ENCODE results near the gene WFDC8. TPM values are rescaled to one million over a fixed set of nuclear protein-coding genes. Genes with fewer than 3 reads are reported as not detected.

Gene WFDC8
- total and polyA plus RNA-seq, 2 donors (not counting 3 experiments of a cell fraction or from before 2014, with no cell fraction given), result not detected

GRCh38 chr20:45593498-45593897 lies 14.4 kb upstream of the WFDC8 start:
- DNase-seq (ENCODE audit: low read depth, low spot score) (no peak), FAIRE-seq (no peak)
- no peaks in the 10 kb centered on the region for H3K9me3 ChIP-seq (replicated peaks; ENCODE audit: control insufficient read depth, insufficient read depth, low read length)
- ChIA-PET CTCF (interaction anchor here (0.7 to 2.5 kb wide), 2 partner anchors 177 to 186 kb away, joined by 3 to 15 read pairs; no protein-coding TSS in a partner anchor), POLR2A (no interaction called here)
- no peak for TF ChIP-seq JUN (IDR thresholded peaks at IDR 0.05; ENCODE audit: borderline replicate concordance, insufficient read depth, insufficient read length, low read depth)
- no peak for TF ChIP-seq MAX (IDR thresholded peaks at IDR 0.05; ENCODE audit: insufficient read depth, insufficient read length)
- no peak for TF ChIP-seq MYC (IDR thresholded peaks at IDR 0.05; ENCODE audit: low read depth, low read length)
- no peak for TF ChIP-seq POLR2AphosphoS5 (IDR thresholded peaks at IDR 0.05; ENCODE audit: insufficient read depth, low read depth, low read length)
- no peak overlapping the region for H3K27ac ChIP-seq (ENCODE audit: insufficient read depth, low read depth, low read length)
- no peak overlapping the region for H3K9ac ChIP-seq (replicated peaks; ENCODE audit: extremely low read depth, insufficient read depth, low read length)
- H3K4me3 ChIP-seq (replicated peaks in 1 of 3; ENCODE audit: insufficient read depth in 1 of 3, low read depth in 1 of 3, low read length in 3 of 3), result no peak overlapping the region
- H3K4me2 ChIP-seq (ENCODE audit: insufficient read depth, low read length), result no peak overlapping the region
- no peaks in the 10 kb centered on the region for H3K9me1 ChIP-seq (replicated peaks; ENCODE audit: control insufficient read depth, extremely low read depth, insufficient read depth, low read length)
- peaks cover 0 to 1% of the 10 kb centered on the region in 2 experiments for H3K27me3 ChIP-seq (ENCODE audit: control insufficient read depth in 2 of 2, insufficient read depth in 2 of 2, low read length in 2 of 2)
- H3K36me3 ChIP-seq (ENCODE audit: control insufficient read depth in 2 of 2, extremely low read depth in 1 of 2, insufficient read depth in 2 of 2, low read length in 2 of 2), result no peaks in the 10 kb centered on the region
- H2AFZ ChIP-seq (ENCODE audit: low read depth, low read length), result no peak overlapping the region
- intact Hi-C loops (cut with micrococcal nuclease) (no loop called here), dilution Hi-C loops (cut with MboI; ENCODE audit: extremely low pct_ligation_motif_present, low sequenced_read_pairs) (no loop called here)
- no peaks in the 10 kb centered on the region for H3K79me2 ChIP-seq (ENCODE audit: control insufficient read depth, insufficient read depth, low read length)
- H4K20me1 ChIP-seq (replicated peaks; ENCODE audit: control insufficient read depth, extremely low read depth, insufficient read depth, low read length), result no peaks in the 10 kb centered on the region
- H3K4me1 ChIP-seq (ENCODE audit: control insufficient read depth, extremely low read depth, insufficient read depth, low read length), result no peaks in the 10 kb centered on the region
- no TSS peak for BruUV-seq (replicated peaks)

GRCh38 chr20:45592574-45593189 lies 13.6 kb upstream of the WFDC8 start:
- intact Hi-C loops (cut with micrococcal nuclease) (loop anchor here (1.0 kb wide), 1 partner anchor 179 kb away; no protein-coding TSS in a partner anchor), dilution Hi-C loops (cut with MboI; ENCODE audit: extremely low pct_ligation_motif_present, low sequenced_read_pairs) (no loop called here)
- H3K27ac ChIP-seq (ENCODE audit: insufficient read depth, low read depth, low read length), result no peak overlapping the region
- DNase-seq (ENCODE audit: low read depth, low spot score) (peak; percentile 13), FAIRE-seq (peak; percentile 49)
- ChIA-PET POLR2A (no interaction called here), CTCF (interaction anchor here (0.7 to 1.0 kb wide), 3 partner anchors 37 to 187 kb away, joined by 3 to 12 read pairs (median 4); partner anchors contain the start of gene WFDC10A)
- no peak overlapping the region for H3K4me3 ChIP-seq (replicated peaks in 1 of 3; ENCODE audit: insufficient read depth in 1 of 3, low read depth in 1 of 3, low read length in 3 of 3)
- H3K4me2 ChIP-seq (ENCODE audit: insufficient read depth, low read length), result no peak overlapping the region
- no peaks in the 10 kb centered on the region for H3K9me3 ChIP-seq (replicated peaks; ENCODE audit: control insufficient read depth, insufficient read depth, low read length)
- BruUV-seq (replicated peaks), result no TSS peak
- no peaks in the 10 kb centered on the region for H3K36me3 ChIP-seq (ENCODE audit: control insufficient read depth in 2 of 2, extremely low read depth in 1 of 2, insufficient read depth in 2 of 2, low read length in 2 of 2)
- TF ChIP-seq FOS (IDR thresholded peaks at IDR 0.05; ENCODE audit: borderline replicate concordance, insufficient read depth, low read length) (no peak), POLR2AphosphoS5 (IDR thresholded peaks at IDR 0.05; ENCODE audit: insufficient read depth, low read depth, low read length) (no peak), GATA2 (IDR thresholded peaks at IDR 0.05; ENCODE audit: insufficient read depth, insufficient read length, low read depth, low read length) (no peak)
- TF ChIP-seq, protein P1, sequence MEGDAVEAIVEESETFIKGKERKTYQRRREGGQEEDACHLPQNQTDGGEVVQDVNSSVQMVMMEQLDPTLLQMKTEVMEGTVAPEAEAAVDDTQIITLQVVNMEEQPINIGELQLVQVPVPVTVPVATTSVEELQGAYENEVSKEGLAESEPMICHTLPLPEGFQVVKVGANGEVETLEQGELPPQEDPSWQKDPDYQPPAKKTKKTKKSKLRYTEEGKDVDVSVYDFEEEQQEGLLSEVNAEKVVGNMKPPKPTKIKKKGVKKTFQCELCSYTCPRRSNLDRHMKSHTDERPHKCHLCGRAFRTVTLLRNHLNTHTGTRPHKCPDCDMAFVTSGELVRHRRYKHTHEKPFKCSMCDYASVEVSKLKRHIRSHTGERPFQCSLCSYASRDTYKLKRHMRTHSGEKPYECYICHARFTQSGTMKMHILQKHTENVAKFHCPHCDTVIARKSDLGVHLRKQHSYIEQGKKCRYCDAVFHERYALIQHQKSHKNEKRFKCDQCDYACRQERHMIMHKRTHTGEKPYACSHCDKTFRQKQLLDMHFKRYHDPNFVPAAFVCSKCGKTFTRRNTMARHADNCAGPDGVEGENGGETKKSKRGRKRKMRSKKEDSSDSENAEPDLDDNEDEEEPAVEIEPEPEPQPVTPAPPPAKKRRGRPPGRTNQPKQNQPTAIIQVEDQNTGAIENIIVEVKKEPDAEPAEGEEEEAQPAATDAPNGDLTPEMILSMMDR (IDR thresholded peaks at IDR 0.05; ENCODE audit: extremely low read depth in 1 of 2, insufficient read depth in 1 of 2, low read depth in 1 of 2, low read length in 2 of 2), result peak; percentile 46 to 49
- no peaks in the 10 kb centered on the region for H3K4me1 ChIP-seq (ENCODE audit: control insufficient read depth, extremely low read depth, insufficient read depth, low read length)
- H3K27me3 ChIP-seq (ENCODE audit: control insufficient read depth in 2 of 2, insufficient read depth in 2 of 2, low read length in 2 of 2), result peaks cover 0 to 2% of the 10 kb centered on the region in 2 experiments
- no peaks in the 10 kb centered on the region for H3K9me1 ChIP-seq (replicated peaks; ENCODE audit: control insufficient read depth, extremely low read depth, insufficient read depth, low read length)
- H3K79me2 ChIP-seq (ENCODE audit: control insufficient read depth, insufficient read depth, low read length), result no peaks in the 10 kb centered on the region
- no peak overlapping the region for H3K9ac ChIP-seq (replicated peaks; ENCODE audit: extremely low read depth, insufficient read depth, low read length)
- H2AFZ ChIP-seq (ENCODE audit: low read depth, low read length), result no peak overlapping the region
- no peaks in the 10 kb centered on the region for H4K20me1 ChIP-seq (replicated peaks; ENCODE audit: control insufficient read depth, extremely low read depth, insufficient read depth, low read length)

All from endothelial cell of umbilical vein (primary cell).